ENCODE measurements around the gene OR5J2. TPM values are rescaled to one million over a fixed set of nuclear protein-coding genes. Genes with fewer than 3 reads are reported as not detected.
"Not testable (repeated sequence)": the region's sequence is repeated elsewhere in the genome, so short reads cannot be mapped to it uniquely, and the experiment has no call there.

OR5J2 gene
- polyA plus RNA-seq (2012; ENCODE audit: insufficient read depth, insufficient read length): not detected

DNA sequence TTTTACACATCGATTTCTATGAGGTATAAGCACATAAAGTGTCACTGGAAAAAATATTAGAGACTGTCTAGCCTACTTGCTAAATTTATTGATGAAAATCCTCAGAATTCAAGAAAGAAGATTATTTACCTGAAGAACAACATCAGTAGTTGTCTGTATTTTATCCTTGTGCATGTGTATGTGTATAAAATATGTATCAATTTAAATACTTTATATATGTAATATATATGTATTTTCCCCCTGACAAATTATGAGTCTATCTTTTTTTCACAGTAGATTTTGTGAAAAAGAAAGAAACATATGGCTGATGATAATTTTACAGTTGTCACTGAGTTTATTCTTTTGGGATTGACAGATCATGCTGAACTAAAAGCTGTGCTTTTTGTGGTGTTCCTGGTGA, at the start of gene OR5J2:
Gene OR5J2, plus strand, starts transcription at position 301 of the 400 bp plus-strand sequence. Its CDS starts 0 bp downstream, at position 301.
- H3K4me3 ChIP-seq (ENCODE audit: low read length): no peak within 1 kb of the TSS
- DNase-seq (ENCODE audit: low read depth, low spot score): no peak

DNA sequence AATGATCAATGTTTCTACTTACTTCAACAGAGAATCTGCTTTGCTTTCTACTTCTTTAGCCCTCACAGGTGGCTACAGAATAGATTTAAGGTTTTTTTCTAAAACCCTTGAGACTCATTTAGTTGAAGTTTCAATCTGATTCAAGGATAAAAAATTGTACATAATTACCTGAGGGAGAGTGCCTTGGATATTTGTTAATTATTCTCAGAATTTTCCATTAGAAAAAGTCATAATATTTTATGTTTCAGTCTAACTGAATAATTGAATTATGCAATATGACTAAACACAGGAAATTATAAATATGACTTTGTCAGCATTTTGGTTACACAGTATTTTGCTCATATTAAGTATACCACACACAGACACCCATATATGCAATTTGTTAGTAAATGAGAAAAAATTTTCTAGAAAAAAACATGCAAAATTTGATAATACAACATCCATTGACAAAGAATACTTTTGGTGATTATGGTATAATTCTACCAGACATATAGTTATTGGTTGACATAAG, 36.2 kb upstream of the OR5J2 start, which contains the start of gene OR8J3:
Gene OR8J3, minus strand, starts transcription at position 51 of the 511 bp plus-strand sequence. CDS start 2,483 bp downstream, outside the sequence.
- no peak within 1 kb of the TSS for H3K4me3 ChIP-seq (ENCODE audit: low read length)

GRCh38 chr11:56143681-56144080, 32.7 kb upstream of the OR5J2 start:
- H3K4me3 ChIP-seq (ENCODE audit: low read length); DNase-seq (ENCODE audit: low read depth, low spot score): not testable (repeated sequence)

More for the DNA sequence above, 36.2 kb upstream of the OR5J2 start, which contains the start of gene OR8J3:
- DNase-seq (ENCODE audit: low read depth, low spot score): no peak

- no peak overlapping the region for H3K4me3 ChIP-seq (ENCODE audit: low read length)
- no peak for DNase-seq (ENCODE audit: low read depth, low spot score)
Observed at GRCh38 chr11:56151376-56151775, 25.0 kb upstream of the OR5J2 start.

GRCh38 chr11:56152333-56152732, 24.1 kb upstream of the OR5J2 start:
- DNase-seq (ENCODE audit: low read depth, low spot score): no peak
- H3K4me3 ChIP-seq (ENCODE audit: low read length): no peak overlapping the region

DNA sequence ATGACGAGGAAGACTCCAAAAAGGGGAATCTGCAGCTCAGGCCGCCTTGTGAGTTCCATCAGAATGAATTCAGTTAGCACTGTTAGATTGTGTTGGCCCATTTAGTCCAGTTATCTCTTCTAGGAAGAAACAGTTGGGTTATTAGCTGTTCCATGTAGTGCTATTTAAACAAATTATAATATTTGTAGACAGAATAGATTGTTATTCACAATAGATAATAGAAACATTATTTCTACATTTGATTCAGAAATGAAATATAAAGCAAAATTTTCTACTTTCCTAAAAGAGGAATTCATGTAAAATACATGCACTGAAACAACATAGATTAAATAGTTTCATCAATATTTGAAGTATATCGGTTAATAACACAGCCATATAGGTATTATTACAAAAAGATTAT, 16.2 kb upstream of the OR5J2 start, which contains the start of gene OR8K5:
Gene OR8K5, minus strand, starts transcription at position 101 of the 400 bp plus-strand sequence. Its CDS starts 0 bp downstream, at position 101.
- no peak within 1 kb of the TSS for H3K4me3 ChIP-seq (ENCODE audit: low read length)
- DNase-seq (ENCODE audit: low read depth, low spot score): no peak

GRCh38 chr11:56163804-56164203, 12.6 kb upstream of the OR5J2 start:
- no peak overlapping the region for H3K4me3 ChIP-seq (ENCODE audit: low read length)
- DNase-seq (ENCODE audit: low read depth, low spot score): no peak

GRCh38 chr11:56172256-56172830, 4.1 kb upstream of the OR5J2 start:
- H3K4me3 ChIP-seq (ENCODE audit: low read length): no peak overlapping the region
- DNase-seq (ENCODE audit: low read depth, low spot score): no peak

- no peak overlapping the region for H3K4me3 ChIP-seq (ENCODE audit: low read length)
- no peak for DNase-seq (ENCODE audit: low read depth, low spot score)
Observed at GRCh38 chr11:56183459-56183858, 7.0 kb downstream of the OR5J2 start.

- no peak overlapping the region for H3K4me3 ChIP-seq (ENCODE audit: low read length)
- no peak for DNase-seq (ENCODE audit: low read depth, low spot score)
Observed at GRCh38 chr11:56188602-56189001, 12.2 kb downstream of the OR5J2 start.

- DNase-seq (ENCODE audit: low read depth, low spot score): no peak
- H3K4me3 ChIP-seq (ENCODE audit: low read length): no peak overlapping the region
Observed at GRCh38 chr11:56196705-56197104, 20.3 kb downstream of the OR5J2 start.

- no peak for DNase-seq (ENCODE audit: low read depth, low spot score)
- no peak overlapping the region for H3K4me3 ChIP-seq (ENCODE audit: low read length)
Observed at GRCh38 chr11:56197367-56197766, 20.9 kb downstream of the OR5J2 start.

- H3K4me3 ChIP-seq (ENCODE audit: low read length): no peak overlapping the region
- DNase-seq (ENCODE audit: low read depth, low spot score): no peak
Observed at GRCh38 chr11:56207790-56208189, 31.4 kb downstream of the OR5J2 start.

DNA sequence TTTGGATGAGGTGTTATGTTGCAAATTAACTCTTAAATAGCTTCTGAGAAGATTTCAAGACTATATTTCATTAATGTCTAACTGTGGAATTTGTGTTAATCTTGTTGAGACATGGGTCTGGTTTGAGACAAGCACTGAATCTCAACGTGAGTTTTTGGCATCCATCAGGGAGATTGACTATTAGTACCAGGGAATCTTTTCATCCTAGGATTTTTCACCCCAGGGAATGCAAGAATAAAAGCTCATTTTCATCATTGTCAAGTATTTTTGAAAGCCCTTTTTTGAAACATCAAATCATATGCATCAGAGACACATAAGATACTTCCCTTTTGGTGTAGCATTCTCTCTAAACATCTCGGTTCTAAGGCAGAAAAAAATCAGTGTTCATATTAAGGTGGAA, 38.1 kb downstream of the OR5J2 start:
- no peak for DNase-seq (ENCODE audit: low read depth, low spot score)
- H3K4me3 ChIP-seq (ENCODE audit: low read length): no peak overlapping the region

DNA sequence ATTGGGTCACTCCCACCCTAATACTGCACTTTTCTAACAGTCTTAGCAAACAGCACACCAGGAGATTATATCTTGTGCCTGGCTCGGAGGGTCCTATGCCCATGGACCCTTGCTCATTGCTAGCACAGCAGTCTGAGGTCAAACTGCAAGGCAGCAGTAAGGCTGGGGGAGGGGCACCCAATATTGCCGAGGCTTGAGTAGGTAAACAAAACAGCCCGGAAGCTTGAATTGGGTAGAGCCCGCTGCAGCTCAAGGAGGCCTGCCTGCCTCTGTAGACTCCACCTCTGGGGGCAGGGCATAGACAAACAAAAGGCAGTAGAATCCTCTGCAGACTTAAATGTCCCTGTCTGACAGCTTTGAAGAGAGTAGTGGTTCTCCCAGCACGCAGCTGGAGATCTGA, 43.3 kb downstream of the OR5J2 start:
- DNase-seq (ENCODE audit: low read depth, low spot score); H3K4me3 ChIP-seq (ENCODE audit: low read length): not testable (repeated sequence)

Data from Jurkat, Clone E6-1 (cell line).